GM10847 (cell line): Measurements from ENCODE around the gene NUDT8.

Experiments
- POLR2A ChIP-seq: IDR thresholded peaks from 2 replicates; pipeline ENCODE4 v1.6.1; 2011; ENCODE audit not compliant: insufficient read length; ENCODE audit errors: extremely low read depth

Gene NUDT8

GRCh38 chr11:67606492-67607295 is 23.0 kb downstream of the NUDT8 start, which contains the start of gene NDUFV1:
TSS of gene NDUFV1 (plus strand) at chr11:67606936. CDS start at chr11:67607005, 69 bp downstream.
- peak; percentile 63 for TF ChIP-seq POLR2A

GRCh38 chr11:67606093-67606491 is 23.6 kb downstream of the NUDT8 start:
- no peak for TF ChIP-seq POLR2A

GRCh38 chr11:67605231-67606011 is 24.3 kb downstream of the NUDT8 start:
- TF ChIP-seq POLR2A: no peak

- no peak for TF ChIP-seq POLR2A
These were observed 24.9 kb downstream of the NUDT8 start for GRCh38 chr11:67604815-67605214.

- TF ChIP-seq POLR2A: no peak
These were observed 28.6 kb downstream of the NUDT8 start for GRCh38 chr11:67601098-67601497.

- no peak for TF ChIP-seq POLR2A
These were observed 29.3 kb downstream of the NUDT8 start for GRCh38 chr11:67600324-67601029.

- TF ChIP-seq POLR2A: no peak
These were observed 30.6 kb downstream of the NUDT8 start for GRCh38 chr11:67599149-67599548.

GRCh38 chr11:67596753-67597300 is 32.9 kb downstream of the NUDT8 start:
- TF ChIP-seq POLR2A: no peak

GRCh38 chr11:67594480-67594879 is 35.3 kb downstream of the NUDT8 start:
- TF ChIP-seq POLR2A: no peak

- TF ChIP-seq POLR2A: no peak
These were observed 36.2 kb downstream of the NUDT8 start for GRCh38 chr11:67593565-67593905.

GRCh38 chr11:67592880-67593564 is 36.7 kb downstream of the NUDT8 start:
- TF ChIP-seq POLR2A: no peak

GRCh38 chr11:67588136-67588503 is 41.6 kb downstream of the NUDT8 start:
- no peak for TF ChIP-seq POLR2A

GRCh38 chr11:67586568-67587250 is 43.0 kb downstream of the NUDT8 start:
- TF ChIP-seq POLR2A: no peak

- TF ChIP-seq POLR2A: no peak
These were observed 43.8 kb downstream of the NUDT8 start for GRCh38 chr11:67585911-67586310.
